ENCODE results near the gene UBE2H.

Gene UBE2H

DNA sequence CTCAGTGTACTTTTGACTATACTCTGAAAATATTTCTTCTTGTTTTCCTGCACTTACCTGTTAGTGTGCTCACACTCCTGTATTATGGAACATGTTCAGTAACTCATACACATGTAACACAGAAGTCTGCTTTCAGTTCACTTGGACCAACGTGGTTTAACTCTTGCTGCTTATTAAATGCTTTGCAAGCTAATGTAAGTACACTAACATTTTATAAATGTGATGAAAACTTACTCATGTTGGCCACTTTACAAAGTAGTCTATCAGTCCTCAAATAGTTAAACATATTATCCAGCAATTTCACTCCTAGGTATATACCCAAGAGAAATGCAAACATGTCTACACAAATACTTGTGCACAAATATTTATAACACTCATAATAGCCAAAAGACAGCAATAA lies 98.4 kb downstream of the UBE2H start:
- no peak for DNase-seq (ENCODE audit: low spot score)
- no peak for TF ChIP-seq CTCF (IDR thresholded peaks at IDR 0.05; ENCODE audit: borderline replicate concordance, control extremely low read depth, extremely low read depth, insufficient read depth, missing control alignments)
- in situ Hi-C loops (cut with MboI; ENCODE audit: low sequenced_read_pairs, unreplicated experiment) = no loop called here

DNA sequence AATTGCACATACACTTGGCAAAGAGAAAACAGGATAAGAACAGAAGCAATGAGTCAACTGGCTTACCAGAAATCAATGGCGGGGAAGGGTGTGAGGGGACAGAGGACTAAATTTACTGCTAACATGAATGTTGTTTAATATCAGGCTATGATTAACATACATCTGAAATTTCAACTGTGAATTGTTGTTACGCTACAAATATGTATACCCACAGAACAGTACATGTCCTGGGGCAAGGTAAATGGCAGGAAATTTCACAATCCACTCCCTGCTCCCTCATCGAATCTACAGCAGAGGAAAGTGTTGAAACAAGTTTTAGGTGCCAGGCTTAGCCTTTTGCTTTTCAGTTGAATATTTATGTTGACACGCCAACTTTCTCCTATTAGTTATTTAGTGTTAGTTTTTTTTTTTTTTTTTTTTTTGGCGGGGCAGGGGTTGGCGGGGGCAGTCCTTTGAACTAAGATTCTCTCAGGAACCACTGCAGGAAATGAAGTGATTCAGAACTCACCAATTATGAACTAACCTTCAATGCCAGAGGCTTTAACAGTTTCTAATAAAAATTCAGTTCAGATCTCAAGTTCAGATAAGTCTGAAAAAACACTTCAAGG lies 99.0 kb downstream of the UBE2H start:
- in situ Hi-C loops (cut with MboI; ENCODE audit: low sequenced_read_pairs, unreplicated experiment) = no loop called here
- no peak for TF ChIP-seq CTCF (IDR thresholded peaks at IDR 0.05; ENCODE audit: borderline replicate concordance, control extremely low read depth, extremely low read depth, insufficient read depth, missing control alignments)
- no peak for DNase-seq (ENCODE audit: low spot score)

- no peak for TF ChIP-seq CTCF (IDR thresholded peaks at IDR 0.05; ENCODE audit: borderline replicate concordance, control extremely low read depth, extremely low read depth, insufficient read depth, missing control alignments)
- DNase-seq (ENCODE audit: low spot score) = no peak
- in situ Hi-C loops (cut with MboI; ENCODE audit: low sequenced_read_pairs, unreplicated experiment) = no loop called here
Observed at GRCh38 chr7:129851809-129852208, 101.0 kb downstream of the UBE2H start.

DNA sequence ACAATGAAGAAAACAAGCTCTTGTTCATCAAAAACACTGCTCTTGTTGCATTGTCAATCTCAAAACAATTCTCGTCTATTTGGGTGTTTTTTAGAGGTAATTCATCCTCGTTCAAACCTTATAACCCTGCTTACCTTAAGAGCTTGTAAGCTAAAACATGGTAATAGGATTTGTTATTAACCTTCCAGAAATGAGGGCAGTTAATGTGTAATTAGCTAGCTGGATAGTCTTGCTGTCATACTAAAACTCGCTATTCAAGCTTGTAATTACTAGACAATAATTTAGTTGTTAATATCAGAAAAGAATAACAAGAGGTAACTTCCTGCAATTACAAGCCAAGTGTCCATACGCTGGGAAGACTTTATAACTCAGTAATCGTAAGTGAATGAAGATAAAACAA lies 101.6 kb downstream of the UBE2H start:
- no peak for TF ChIP-seq CTCF (IDR thresholded peaks at IDR 0.05; ENCODE audit: borderline replicate concordance, control extremely low read depth, extremely low read depth, insufficient read depth, missing control alignments)
- in situ Hi-C loops (cut with MboI; ENCODE audit: low sequenced_read_pairs, unreplicated experiment) = no loop called here
- DNase-seq (ENCODE audit: low spot score) = no peak

DNA sequence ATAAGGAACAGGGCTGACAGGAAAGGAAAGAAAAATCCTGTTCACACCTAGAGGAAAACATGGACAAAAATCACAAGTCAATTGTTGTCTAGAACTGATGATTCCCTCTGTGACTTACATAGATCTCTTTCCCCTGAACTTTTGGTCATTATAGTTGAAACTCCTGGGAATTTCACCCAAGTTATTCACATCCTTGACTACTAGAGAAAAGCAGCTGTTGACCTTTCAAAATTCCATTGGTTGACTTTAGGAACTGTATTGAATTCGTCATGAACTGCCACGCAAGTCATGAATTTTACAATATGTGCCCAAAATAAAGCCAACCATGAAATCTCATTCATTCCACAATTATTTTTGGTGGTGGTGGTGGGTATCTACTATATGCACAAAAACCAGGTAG lies 104.3 kb downstream of the UBE2H start:
- no peak for TF ChIP-seq CTCF (IDR thresholded peaks at IDR 0.05; ENCODE audit: borderline replicate concordance, control extremely low read depth, extremely low read depth, insufficient read depth, missing control alignments)
- in situ Hi-C loops (cut with MboI; ENCODE audit: low sequenced_read_pairs, unreplicated experiment) = loop anchor here (10.0 kb wide), 1 partner anchor 166 kb away; no protein-coding TSS in a partner anchor

DNA sequence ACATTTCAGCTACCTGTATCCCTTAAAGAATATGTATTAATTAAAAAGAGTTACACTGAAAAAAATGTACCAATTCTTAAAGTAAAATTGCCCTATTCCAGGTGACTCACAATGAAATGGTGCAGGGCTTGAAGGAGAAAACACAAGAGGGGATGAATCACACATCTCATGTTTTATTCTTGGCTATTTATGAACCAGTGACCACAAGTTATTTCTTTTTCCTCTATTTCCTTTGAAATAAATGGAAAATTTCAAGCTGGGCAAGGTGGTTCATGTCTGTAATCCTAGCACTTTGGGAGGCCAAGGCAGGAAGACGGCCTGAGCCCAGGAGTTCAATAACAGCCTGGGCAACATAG lies 106.8 kb downstream of the UBE2H start:
- in situ Hi-C loops (cut with MboI; ENCODE audit: low sequenced_read_pairs, unreplicated experiment) = loop anchor here (10.0 kb wide), 1 partner anchor 169 kb away; no protein-coding TSS in a partner anchor
- no peak for TF ChIP-seq CTCF (IDR thresholded peaks at IDR 0.05; ENCODE audit: borderline replicate concordance, control extremely low read depth, extremely low read depth, insufficient read depth, missing control alignments)
- no peak for DNase-seq (ENCODE audit: low spot score)

More for the DNA sequence above, 104.3 kb downstream of the UBE2H start:
- DNase-seq (ENCODE audit: low spot score) = no peak
